H9 (cell line): ENCODE results near the gene IL31RA. TPM values are rescaled to one million over a fixed set of nuclear protein-coding genes. Genes with fewer than 3 reads are reported as not detected.

Source experiments
- DNase-seq: peaks from one replicate; pipeline ENCODE4 v3.0.0-alpha.2; 2017
- H2AFZ ChIP-seq: one replicate; pipeline ENCODE4 v1.6.1; 2013; ENCODE audit warnings: mild to moderate bottlenecking, low read length, control low read depth, moderate library complexity
- H2AK5ac ChIP-seq: 2 replicates; pipeline ENCODE4 v1.6.1; 2013; ENCODE audit warnings: low read length, control low read depth, mixed read lengths; ENCODE audit not compliant: insufficient read length
- H2BK120ac ChIP-seq: one replicate; pipeline ENCODE4 v1.6.1; 2013; ENCODE audit warnings: low read depth, mild to moderate bottlenecking, low read length, control low read depth, inconsistent platforms; ENCODE audit not compliant: poor library complexity, severe bottlenecking
- H2BK12ac ChIP-seq: 2 replicates; pipeline ENCODE4 v1.6.1; 2013; ENCODE audit warnings: low read length, control low read depth, mixed read lengths, low read depth; ENCODE audit not compliant: insufficient read length
- H2BK15ac ChIP-seq: 2 replicates; pipeline ENCODE4 v1.6.1; 2013; ENCODE audit warnings: low read depth, low read length, control low read depth
- H2BK20ac ChIP-seq: one replicate; pipeline ENCODE4 v1.6.1; 2013; ENCODE audit warnings: low read depth, mild to moderate bottlenecking, low read length, control low read depth, inconsistent platforms; ENCODE audit not compliant: poor library complexity, severe bottlenecking
- H2BK5ac ChIP-seq: 2 replicates; pipeline ENCODE4 v1.6.1; 2013; ENCODE audit warnings: low read length, control low read depth, mixed read lengths; ENCODE audit not compliant: insufficient read length
- H3K14ac ChIP-seq: 2 replicates; pipeline ENCODE4 v1.6.1; 2013; ENCODE audit warnings: low read length, control low read depth; ENCODE audit not compliant: insufficient read depth
- H3K18ac ChIP-seq: 2 replicates; pipeline ENCODE4 v1.6.1; 2013; ENCODE audit warnings: low read depth, mild to moderate bottlenecking, mixed read lengths, low read length, control low read depth; ENCODE audit not compliant: insufficient read length
- H3K23ac ChIP-seq: 2 replicates; pipeline ENCODE4 v1.6.1; 2013; ENCODE audit warnings: low read length, control low read depth, mixed read lengths, low read depth; ENCODE audit not compliant: insufficient read length
- H3K23me2 ChIP-seq: 2 replicates; pipeline ENCODE4 v1.6.1; 2013; ENCODE audit warnings: low read depth, mild to moderate bottlenecking, mixed read lengths, low read length, control low read depth; ENCODE audit not compliant: insufficient read length, poor library complexity, severe bottlenecking
- H3K27ac ChIP-seq: 2 replicates; pipeline ENCODE4 v1.5.1; 2013; ENCODE audit warnings: low read length, control low read depth, mixed read lengths, low read depth; ENCODE audit not compliant: insufficient read length
- H3K27me3 ChIP-seq: 2 replicates; pipeline ENCODE4 v1.6.1; 2013; ENCODE audit warnings: low read length, control low read depth, inconsistent platforms; ENCODE audit not compliant: insufficient read depth
- H3K4ac ChIP-seq: 2 replicates; pipeline ENCODE4 v1.6.1; 2013; ENCODE audit warnings: low read depth, mild to moderate bottlenecking, control low read depth, inconsistent platforms, low read length, moderate library complexity
- H3K4me1 ChIP-seq: 2 replicates; pipeline ENCODE4 v1.6.1; 2013; ENCODE audit warnings: low read length, control low read depth, inconsistent platforms; ENCODE audit not compliant: insufficient read depth
- H3K4me2 ChIP-seq: 2 replicates; pipeline ENCODE4 v1.6.1; 2013; ENCODE audit warnings: low read length, control low read depth, mixed read lengths; ENCODE audit not compliant: insufficient read length, insufficient read depth
- H3K56ac ChIP-seq: 2 replicates; pipeline ENCODE4 v1.6.1; 2013; ENCODE audit warnings: low read depth, mild to moderate bottlenecking, mixed read lengths, low read length, control low read depth; ENCODE audit not compliant: insufficient read length
- H3K79me1 ChIP-seq: 2 replicates; pipeline ENCODE4 v1.6.1; 2013; ENCODE audit warnings: low read depth, mild to moderate bottlenecking, moderate library complexity, low read length, control low read depth, inconsistent platforms; ENCODE audit not compliant: insufficient read depth, poor library complexity, severe bottlenecking
- H3K79me2 ChIP-seq: 2 replicates; pipeline ENCODE4 v1.6.1; 2013; ENCODE audit warnings: low read length, control low read depth, inconsistent platforms; ENCODE audit not compliant: insufficient read depth
- H3K9ac ChIP-seq: 2 replicates; pipeline ENCODE4 v1.6.1; 2013; ENCODE audit warnings: low read length, control low read depth, mixed read lengths; ENCODE audit not compliant: insufficient read length; ENCODE audit errors: extremely low read depth
- H3K9me3 ChIP-seq: one replicate; pipeline ENCODE4 v1.6.1; 2013; ENCODE audit warnings: low read depth, low read length, inconsistent platforms; ENCODE audit not compliant: control insufficient read depth
- H3T11ph ChIP-seq: one replicate; pipeline ENCODE4 v1.6.1; 2013; ENCODE audit warnings: mild to moderate bottlenecking, low read length, control low read depth, inconsistent platforms
- H4K20me1 ChIP-seq: one replicate; pipeline ENCODE4 v1.6.1; 2013; ENCODE audit not compliant: control insufficient read depth, insufficient read length, insufficient read depth
- H4K5ac ChIP-seq: 2 replicates; pipeline ENCODE4 v1.6.1; 2013; ENCODE audit warnings: low read depth, mild to moderate bottlenecking, mixed read lengths, low read length, control low read depth; ENCODE audit not compliant: insufficient read length
- H4K8ac ChIP-seq: replicated peaks from 2 replicates; pipeline ENCODE4 v1.6.1; 2013; ENCODE audit warnings: low read length, control low read depth, mixed read lengths, low read depth; ENCODE audit not compliant: insufficient read length
- H4K91ac ChIP-seq: 2 replicates; pipeline ENCODE4 v1.6.1; 2013; ENCODE audit warnings: low read depth, mild to moderate bottlenecking, moderate library complexity, mixed read lengths, low read length, control low read depth; ENCODE audit not compliant: insufficient read length
- H3K27ac Mint-ChIP-seq, 3 experiments: 2 replicates in 2 of 3; 3 replicates in 1 of 3; pipeline ENCODE4 v1.8.0; 2020 to 2021; ENCODE audit warnings: mixed read lengths in 3 of 3, mild to moderate bottlenecking in 1 of 3, moderate library complexity in 1 of 3
- H3K27me3 Mint-ChIP-seq: 2 replicates; pipeline ENCODE4 v1.8.0; 2021; ENCODE audit warnings: low read depth, mild to moderate bottlenecking, moderate library complexity, mixed read lengths
- H3K36me3 Mint-ChIP-seq, 3 experiments: 2 replicates in 2 of 3; 3 replicates in 1 of 3; pipeline ENCODE4 v1.8.0; 2020 to 2021; ENCODE audit warnings: low read depth in 3 of 3, mixed read lengths in 3 of 3; ENCODE audit not compliant: insufficient read depth in 1 of 3
- H3K4me1 Mint-ChIP-seq, 2 experiments: 2 replicates each; pipeline ENCODE4 v1.8.0; 2020; ENCODE audit warnings: mixed read lengths in 2 of 2
- H3K4me3 Mint-ChIP-seq, 2 experiments: 2 replicates in 1 of 2; 3 replicates in 1 of 2; pipeline ENCODE4 v1.8.0; 2020 to 2021; ENCODE audit warnings: mild to moderate bottlenecking in 2 of 2, mixed read lengths in 2 of 2, moderate library complexity in 1 of 2
- H3K9me3 Mint-ChIP-seq, 2 experiments: 2 replicates in 1 of 2; 3 replicates in 1 of 2; pipeline ENCODE4 v1.8.0; 2020; ENCODE audit warnings: mild to moderate bottlenecking in 2 of 2, mixed read lengths in 2 of 2, moderate library complexity in 1 of 2
- WGBS: extraction: QIAGEN DNeasy Blood & Tissue Kit; methylation state at CpG from one replicate; pipeline ENCODE4 v1.1.7; 2013; ENCODE audit warnings: missing lambda C conversion rate, low lambda C conversion rate, mixed read lengths; ENCODE audit not compliant: insufficient read length; ENCODE audit errors: extremely low coverage; 5-methylcytosine and 5-hydroxymethylcytosine counted together
- total RNA-seq: library from RNA; stranded (reverse); gene quantifications from 2 replicates; pipeline ENCODE4 v1.2.1, GENCODE V29; 2021
- TF ChIP-seq, protein P1 (sequence below): fragments of 200-600 bp; sonication (generic); conservative IDR thresholded peaks from 3 replicates; pipeline ENCODE4 v1.8.0; 2021; ENCODE audit warnings: antibody characterized with exemption, mild to moderate bottlenecking

Gene IL31RA
- total RNA-seq, 1 experiment from 2014 or later: 0.11 TPM

GRCh38 chr5:55897905-55898304, 46.7 kb downstream of the IL31RA start:
- no peak overlapping the region for H3K27ac Mint-ChIP-seq
- no peak overlapping the region for H3K27ac ChIP-seq

More at GRCh38 chr5:55897905-55898304, 46.7 kb downstream of the IL31RA start:
- Mint-ChIP-seq H3K27me3 (peaks cover 2% of the 10 kb centered on the region), H3K36me3 (no peaks in the 10 kb centered on the region), H3K4me3 (no peak overlapping the region), H3K4me1 (no peaks in the 10 kb centered on the region; a peak in 1 of 4 replicates), H3K9me3 (no peaks in the 10 kb centered on the region)
- Histone ChIP-seq H3K4ac (no peak overlapping the region), H2BK5ac (no peak overlapping the region), H3K56ac (no peak overlapping the region), H4K91ac (no peak overlapping the region), H3K4me1 (no peaks in the 10 kb centered on the region), H2BK20ac (no peak overlapping the region), H3T11ph (no peak overlapping the region), H2AFZ (no peak overlapping the region), H4K8ac (no peak overlapping the region), H3K9me3 (no peaks in the 10 kb centered on the region), H3K23ac (no peak overlapping the region), H3K79me1 (no peaks in the 10 kb centered on the region), H2AK5ac (no peak overlapping the region), H3K14ac (no peak overlapping the region), H4K20me1 (no peaks in the 10 kb centered on the region), H2BK15ac (no peak overlapping the region), H3K4me2 (no peak overlapping the region), H2BK12ac (no peak overlapping the region), H3K9ac (no peak overlapping the region), H4K5ac (no peak overlapping the region), H3K79me2 (no peaks in the 10 kb centered on the region), H3K18ac (no peak overlapping the region), H3K23me2 (no peaks in the 10 kb centered on the region), H3K27me3 (no peaks in the 10 kb centered on the region), H2BK120ac (no peak overlapping the region)
- no peak for DNase-seq
- TF ChIP-seq, protein P1, sequence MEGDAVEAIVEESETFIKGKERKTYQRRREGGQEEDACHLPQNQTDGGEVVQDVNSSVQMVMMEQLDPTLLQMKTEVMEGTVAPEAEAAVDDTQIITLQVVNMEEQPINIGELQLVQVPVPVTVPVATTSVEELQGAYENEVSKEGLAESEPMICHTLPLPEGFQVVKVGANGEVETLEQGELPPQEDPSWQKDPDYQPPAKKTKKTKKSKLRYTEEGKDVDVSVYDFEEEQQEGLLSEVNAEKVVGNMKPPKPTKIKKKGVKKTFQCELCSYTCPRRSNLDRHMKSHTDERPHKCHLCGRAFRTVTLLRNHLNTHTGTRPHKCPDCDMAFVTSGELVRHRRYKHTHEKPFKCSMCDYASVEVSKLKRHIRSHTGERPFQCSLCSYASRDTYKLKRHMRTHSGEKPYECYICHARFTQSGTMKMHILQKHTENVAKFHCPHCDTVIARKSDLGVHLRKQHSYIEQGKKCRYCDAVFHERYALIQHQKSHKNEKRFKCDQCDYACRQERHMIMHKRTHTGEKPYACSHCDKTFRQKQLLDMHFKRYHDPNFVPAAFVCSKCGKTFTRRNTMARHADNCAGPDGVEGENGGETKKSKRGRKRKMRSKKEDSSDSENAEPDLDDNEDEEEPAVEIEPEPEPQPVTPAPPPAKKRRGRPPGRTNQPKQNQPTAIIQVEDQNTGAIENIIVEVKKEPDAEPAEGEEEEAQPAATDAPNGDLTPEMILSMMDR: no peak
- no CpG with 5 or more reads among the region's 14 CpGs for WGBS
